Astrocyte (in vitro differentiated cells and primary cell): ENCODE measurements around the gene TBC1D24.

Source experiments
- EZH2 ChIP-seq: IDR thresholded peaks from 2 replicates; pipeline ENCODE4 v1.6.1; 2012; ENCODE audit warnings: mild to moderate bottlenecking, low read length, inconsistent platforms; ENCODE audit not compliant: insufficient read depth
- TF ChIP-seq, protein P1 (sequence below): IDR thresholded peaks from 2 replicates; pipeline ENCODE4 v1.5.1; 2011; ENCODE audit warnings: low read depth, mild to moderate bottlenecking, inconsistent platforms, low read length, moderate library complexity; ENCODE audit not compliant: insufficient read depth

DNA sequence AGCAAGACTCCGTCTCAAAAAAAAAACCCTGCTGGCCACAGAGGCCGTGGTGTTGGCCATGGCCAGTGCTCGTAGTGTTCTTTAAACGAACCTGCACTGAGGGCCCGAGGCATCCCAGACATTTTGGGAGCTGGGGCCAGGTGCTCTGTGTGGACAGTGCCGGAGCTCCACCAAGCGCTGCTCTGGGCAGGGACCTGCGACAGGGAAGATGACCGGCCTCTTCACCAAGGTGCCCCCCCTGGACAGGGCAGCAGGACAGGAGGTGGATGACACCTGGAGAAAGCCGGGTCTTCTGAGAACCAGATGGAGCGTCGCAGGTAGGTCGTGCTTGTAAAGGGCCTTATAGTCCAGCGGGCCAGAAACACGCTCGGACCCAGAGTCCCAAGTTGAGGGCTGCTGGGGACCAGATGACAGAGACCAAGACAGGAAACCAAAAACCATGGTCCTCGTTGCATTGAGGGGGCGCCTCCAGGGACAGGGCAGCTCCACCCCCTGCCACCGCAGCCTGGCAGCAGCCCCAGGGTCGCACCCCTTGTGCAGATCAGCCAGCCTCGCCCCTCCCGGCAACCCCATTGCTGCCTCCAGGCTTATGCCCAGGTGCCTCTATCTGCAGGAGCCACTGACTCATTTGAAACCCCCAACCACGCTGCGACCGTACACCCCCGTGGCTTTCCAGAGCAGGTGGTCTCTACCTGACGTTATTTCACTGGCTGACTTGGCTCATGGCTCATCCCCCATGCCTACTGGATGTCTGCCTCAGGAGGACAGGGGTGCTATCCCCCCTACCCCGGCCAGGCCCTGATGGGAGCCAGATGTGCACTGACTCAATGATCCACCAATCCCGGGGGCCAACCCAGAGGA lies 8.0 kb upstream of the TBC1D24 start:
- TF ChIP-seq EZH2: no peak
- TF ChIP-seq, protein P1, sequence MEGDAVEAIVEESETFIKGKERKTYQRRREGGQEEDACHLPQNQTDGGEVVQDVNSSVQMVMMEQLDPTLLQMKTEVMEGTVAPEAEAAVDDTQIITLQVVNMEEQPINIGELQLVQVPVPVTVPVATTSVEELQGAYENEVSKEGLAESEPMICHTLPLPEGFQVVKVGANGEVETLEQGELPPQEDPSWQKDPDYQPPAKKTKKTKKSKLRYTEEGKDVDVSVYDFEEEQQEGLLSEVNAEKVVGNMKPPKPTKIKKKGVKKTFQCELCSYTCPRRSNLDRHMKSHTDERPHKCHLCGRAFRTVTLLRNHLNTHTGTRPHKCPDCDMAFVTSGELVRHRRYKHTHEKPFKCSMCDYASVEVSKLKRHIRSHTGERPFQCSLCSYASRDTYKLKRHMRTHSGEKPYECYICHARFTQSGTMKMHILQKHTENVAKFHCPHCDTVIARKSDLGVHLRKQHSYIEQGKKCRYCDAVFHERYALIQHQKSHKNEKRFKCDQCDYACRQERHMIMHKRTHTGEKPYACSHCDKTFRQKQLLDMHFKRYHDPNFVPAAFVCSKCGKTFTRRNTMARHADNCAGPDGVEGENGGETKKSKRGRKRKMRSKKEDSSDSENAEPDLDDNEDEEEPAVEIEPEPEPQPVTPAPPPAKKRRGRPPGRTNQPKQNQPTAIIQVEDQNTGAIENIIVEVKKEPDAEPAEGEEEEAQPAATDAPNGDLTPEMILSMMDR: no peak
